GM18508 (cell line): Measurements from ENCODE around the gene ARHGAP25.
"Not testable (repeated sequence)": the region's sequence is repeated elsewhere in the genome, so short reads cannot be mapped to it uniquely, and the experiment has no call there.

Experiments
- ATAC-seq: cut with Tn5 transposase; IDR thresholded peaks from one replicate; pipeline ENCODE4 v1.9.1; 2021; ENCODE audit warnings: moderate number of reproducible peaks; ENCODE audit not compliant: insufficient read depth, unreplicated experiment

The ARHGAP25 gene

DNA sequence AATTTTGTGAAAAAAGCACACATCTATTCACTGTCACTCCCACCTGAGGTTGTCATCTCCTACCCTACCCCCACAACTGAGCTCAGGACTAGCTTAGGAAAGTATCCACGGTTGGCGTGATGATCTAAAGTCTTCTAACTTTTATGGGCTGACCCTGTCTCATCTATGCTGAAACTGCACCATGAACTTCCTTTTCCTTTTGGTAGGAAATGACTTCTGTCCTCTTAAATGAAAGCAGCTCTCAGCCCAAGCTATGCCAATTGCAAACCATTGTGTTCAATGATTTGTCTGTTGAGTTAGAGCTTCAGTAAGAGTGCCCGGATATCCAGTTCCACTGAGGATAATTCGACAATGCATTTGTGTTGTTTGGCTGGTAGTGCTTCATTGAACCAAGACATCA lies 52.7 kb downstream of the ARHGAP25 start:
- ATAC-seq = no peak

GRCh38 chr2:68789603-68790002 lies 55.0 kb downstream of the ARHGAP25 start:
- ATAC-seq = peak; percentile 100

DNA sequence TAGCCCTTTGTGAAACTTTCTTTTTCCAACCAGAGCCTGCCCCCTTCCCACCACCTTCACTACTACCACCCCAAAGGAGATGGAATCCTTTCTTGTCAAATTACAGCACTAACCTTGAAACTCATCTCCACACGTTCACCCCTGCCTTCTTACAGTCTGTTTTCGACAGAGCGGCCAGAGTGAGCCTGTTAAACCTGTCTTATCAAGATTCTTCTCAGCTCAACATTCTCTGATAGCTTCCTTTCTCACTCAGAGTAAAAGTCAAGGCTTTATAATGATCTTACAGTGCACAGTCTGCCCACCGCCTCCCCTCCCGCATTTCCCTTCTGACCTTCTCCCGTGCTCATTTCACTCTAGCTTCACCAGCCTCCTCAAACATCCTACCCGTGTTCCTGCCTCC lies 56.0 kb downstream of the ARHGAP25 start:
- ATAC-seq = no peak

- no peak for ATAC-seq
These were observed 57.3 kb downstream of the ARHGAP25 start for GRCh38 chr2:68791914-68792313.

DNA sequence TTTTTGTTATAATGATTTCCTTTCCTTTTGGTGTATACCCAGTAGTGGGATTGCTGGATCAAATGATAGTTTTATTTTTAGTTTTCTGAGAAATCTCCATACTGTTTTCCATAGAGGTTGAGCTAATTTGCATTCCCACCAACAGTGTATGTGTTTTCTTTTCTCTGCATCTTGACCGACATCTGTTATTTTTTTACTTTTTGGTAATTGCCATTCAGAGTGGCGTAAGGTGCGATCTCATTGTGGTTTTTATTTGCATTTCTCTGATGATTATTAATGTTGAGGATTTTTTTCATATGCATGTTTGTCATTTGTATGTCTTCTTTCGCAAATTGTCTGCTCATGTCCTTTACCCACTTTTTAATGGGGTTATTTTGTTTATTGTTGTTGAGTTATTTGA lies 58.1 kb downstream of the ARHGAP25 start:
- ATAC-seq = no peak

DNA sequence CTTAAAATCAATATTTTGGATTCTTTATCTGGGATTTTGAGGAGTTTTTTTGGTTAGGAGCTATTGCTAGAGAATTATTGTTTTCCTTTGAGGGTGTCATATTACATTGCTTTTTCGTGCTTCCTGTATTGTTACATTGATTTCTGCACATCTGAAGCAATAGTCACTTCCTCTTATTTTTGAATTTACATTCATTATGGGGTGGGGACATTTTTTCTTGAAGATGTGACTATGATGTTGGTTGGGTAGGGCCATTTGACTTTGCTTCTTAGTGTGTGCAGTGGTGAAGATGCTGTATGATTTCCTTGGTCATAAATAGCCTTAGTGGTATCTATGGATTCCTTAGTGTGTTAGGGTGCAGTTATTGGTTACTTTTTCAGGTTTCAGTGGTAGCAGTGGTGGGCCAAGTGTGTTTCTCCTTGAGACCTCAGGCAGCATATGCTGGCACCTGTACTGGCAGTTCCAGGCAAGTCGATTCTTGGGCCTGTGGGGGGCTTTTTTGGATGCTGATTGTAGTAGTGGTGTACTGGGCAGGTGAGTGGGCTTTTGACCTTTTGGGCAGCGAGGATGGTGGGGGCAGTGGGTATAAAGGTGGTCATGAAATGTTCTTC lies 61.8 kb downstream of the ARHGAP25 start:
- ATAC-seq = no peak

DNA sequence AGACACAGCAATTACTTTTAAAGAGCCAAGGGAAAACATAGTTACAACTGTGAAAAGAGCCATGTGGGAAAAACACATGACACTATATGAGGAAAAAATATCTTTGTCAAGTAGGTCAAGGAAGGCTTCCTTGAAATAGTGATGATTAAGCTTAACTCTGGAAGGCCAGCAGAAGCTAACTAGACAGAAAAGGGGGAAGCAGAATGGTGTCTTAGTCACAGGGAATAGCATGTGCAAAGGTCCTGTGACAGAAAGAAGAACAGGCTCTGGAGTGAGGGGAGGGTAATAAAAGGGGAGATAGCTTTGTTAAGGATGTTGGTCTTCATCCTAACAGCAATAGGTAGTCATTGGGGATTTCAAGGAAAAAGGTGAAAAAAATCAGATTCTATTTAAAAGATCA lies 64.0 kb downstream of the ARHGAP25 start:
- no peak for ATAC-seq

- ATAC-seq = no peak
These were observed 64.8 kb downstream of the ARHGAP25 start for GRCh38 chr2:68799140-68800026.

- ATAC-seq = no peak
These were observed 65.4 kb downstream of the ARHGAP25 start for GRCh38 chr2:68800027-68800401.

GRCh38 chr2:68800517-68800916 lies 65.9 kb downstream of the ARHGAP25 start:
- ATAC-seq = no peak

GRCh38 chr2:68802161-68802560 lies 67.5 kb downstream of the ARHGAP25 start:
- not testable (repeated sequence) for ATAC-seq

GRCh38 chr2:68805025-68805424 lies 70.4 kb downstream of the ARHGAP25 start:
- ATAC-seq = no peak

DNA sequence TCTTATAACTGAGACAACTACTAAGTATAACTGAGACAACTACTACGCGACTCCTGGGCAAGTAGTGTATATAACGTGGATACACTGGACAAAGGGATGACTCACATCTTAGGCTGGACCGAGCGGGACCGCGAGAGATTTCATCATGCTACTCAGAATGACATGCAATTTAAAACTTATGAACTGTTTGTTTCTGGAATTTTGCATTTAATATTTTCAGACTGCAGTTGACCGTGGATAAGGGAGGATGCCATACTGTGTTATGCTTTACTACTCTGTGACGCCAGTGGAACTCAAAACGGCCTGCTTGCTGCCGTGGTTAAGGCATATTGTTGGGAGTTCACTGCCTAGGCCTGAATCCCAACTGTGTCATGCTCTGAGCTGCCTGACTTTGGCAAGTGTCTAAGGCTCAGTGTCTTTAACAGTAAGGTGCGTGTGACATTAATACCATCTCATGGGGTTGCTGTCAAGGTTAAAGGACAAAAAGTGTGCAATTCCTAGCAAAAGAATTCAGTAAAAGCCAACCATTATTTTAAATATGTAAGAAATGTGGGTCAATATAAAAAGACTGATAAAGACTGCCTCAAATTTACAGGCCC lies 72.0 kb downstream of the ARHGAP25 start:
- ATAC-seq = no peak

DNA sequence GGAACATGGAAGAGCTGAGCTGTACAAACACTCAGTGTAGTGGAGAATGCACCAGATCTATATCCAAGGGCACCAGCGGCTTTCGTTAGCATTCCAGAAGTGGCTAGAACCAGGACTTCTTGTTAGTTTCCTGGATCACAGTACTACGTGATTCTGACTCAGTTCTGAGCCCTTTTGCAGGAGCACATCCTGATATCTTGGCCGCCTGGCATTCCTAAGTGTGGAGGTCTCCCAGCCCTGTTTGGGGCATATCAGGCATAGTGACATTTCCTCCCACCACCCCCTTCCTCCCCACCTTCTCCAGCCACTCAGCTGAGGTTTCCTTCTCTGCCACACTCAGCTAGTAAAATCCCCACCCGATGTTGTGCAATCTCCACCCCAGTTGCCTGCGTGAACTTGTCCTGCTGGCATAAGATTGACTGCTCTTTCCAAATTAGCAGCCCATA lies 73.2 kb downstream of the ARHGAP25 start:
- no peak for ATAC-seq

- no peak for ATAC-seq
These were observed 75.0 kb downstream of the ARHGAP25 start for GRCh38 chr2:68809324-68810240.

- no peak for ATAC-seq
These were observed 76.8 kb downstream of the ARHGAP25 start for GRCh38 chr2:68811364-68811763.

- ATAC-seq = no peak
These were observed 77.6 kb downstream of the ARHGAP25 start for GRCh38 chr2:68812251-68812650.

GRCh38 chr2:68813596-68813995 lies 79.0 kb downstream of the ARHGAP25 start:
- ATAC-seq = no peak

DNA sequence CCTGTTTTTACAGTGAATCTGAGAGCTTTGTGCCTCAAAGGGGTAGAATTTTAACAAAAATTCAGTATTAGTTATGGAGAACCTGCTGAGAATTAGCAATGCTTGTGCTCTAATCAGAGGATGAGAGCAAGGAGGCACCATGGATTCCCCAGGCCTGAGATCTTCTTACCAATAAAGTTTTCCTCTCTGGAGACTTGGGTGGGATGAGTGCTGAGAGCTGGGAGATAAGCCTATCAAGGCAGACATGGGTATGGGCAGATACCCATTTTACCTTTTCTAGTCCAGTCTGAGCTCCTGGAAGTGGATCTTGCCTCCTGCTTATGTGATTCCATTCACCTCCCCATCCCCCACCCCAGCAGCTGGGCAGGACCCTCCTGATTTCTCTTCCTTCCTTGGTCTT lies 82.7 kb downstream of the ARHGAP25 start:
- ATAC-seq = no peak

DNA sequence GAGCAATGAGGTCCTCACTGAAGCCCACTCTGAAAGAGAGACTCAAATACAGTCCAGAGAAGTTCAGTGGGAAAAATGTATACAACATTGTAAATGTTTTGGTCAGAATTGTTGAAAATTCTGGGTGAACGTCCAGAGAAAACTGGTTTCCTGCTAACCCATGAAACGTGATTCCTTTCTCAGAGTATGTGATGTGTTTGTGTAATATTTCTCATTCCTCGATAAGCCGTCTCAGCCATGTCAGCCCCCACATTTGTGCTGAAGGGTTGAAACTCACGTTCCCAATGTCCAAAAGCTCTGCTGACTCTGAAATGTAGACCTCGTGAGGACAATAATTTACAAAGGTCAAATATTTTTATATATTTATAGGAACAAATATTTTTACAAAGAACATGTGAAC lies 84.9 kb downstream of the ARHGAP25 start:
- no peak for ATAC-seq
